ENCODE measurements around the gene DEDD2. TPM values are rescaled to one million over a fixed set of nuclear protein-coding genes. Genes with fewer than 3 reads are reported as not detected.

The DEDD2 gene
- total and polyA plus RNA-seq, 10 of the 15 experiments (the other 5 are each of a cell fraction or from before 2014, with no cell fraction given) = 2.5 to 24.7 (median 17.6) TPM

DNA sequence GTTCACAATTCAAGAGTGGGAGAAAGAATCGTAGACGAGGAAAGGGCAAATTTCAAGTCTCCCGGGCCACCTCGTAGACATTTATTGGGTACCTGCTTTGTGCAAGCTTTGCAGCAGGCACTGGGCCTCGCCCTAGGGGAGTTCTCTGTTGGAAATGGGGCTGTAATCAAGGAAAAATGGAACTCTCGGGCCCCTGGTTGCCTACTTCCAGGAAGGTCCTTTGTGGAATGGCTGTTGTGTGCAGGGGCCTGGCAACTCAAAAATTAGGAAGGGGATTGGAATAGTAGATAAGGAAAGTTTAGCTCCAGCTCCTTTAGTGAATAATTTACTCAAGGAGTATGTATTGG lies 3.2 kb upstream of the DEDD2 start (continued):
- TF ChIP-seq RUNX3 (IDR thresholded peaks at IDR 0.05; ENCODE audit: low read length) = no peak
- TF ChIP-seq GABPA (IDR thresholded peaks at IDR 0.05; ENCODE audit: low read depth) = no peak

DNA sequence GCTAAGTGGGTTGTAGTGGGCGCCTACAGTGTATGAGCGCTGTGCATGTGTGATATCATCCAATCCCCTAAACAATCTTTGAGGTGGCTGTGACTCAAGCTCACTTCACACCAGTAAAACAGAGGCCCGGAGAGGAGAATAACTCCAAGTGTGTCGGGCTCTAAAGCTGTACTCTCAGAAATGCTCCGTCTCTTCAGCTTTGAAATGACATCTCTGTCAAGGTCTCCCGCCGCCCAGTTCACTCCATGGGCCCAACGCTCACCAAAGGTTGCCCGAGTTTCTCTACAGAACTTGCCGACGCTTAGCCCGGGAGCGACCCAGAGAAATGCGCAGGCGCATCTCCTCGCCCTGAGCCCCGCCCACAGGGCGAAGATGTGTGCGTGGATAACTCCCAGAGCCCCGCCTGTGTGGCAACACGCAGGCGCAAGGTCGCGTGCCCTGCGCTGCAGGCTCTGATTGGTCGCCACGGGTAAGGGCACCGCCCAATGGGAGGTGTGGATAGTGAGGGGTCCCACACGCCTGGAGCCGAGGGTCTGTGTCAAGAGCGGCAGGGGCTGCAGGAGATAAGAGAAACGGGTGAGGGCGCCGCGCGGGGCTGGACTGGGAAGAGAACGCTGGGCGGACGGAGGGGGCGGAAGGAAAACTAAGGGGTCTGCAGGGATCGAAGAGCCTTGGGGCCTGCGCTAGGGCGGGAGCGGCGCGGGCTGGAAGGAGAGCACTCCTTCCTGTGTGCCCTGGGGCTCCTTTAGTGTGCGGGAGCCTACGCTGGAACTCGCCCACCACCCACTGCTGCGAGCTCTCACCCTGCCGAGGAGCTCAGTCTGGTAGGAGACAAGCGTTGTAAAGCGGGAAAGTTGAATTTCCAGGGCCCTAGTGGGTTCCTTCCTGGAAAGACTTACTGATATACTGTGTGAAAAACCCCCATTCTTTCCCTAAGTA lies 2.6 kb upstream of the DEDD2 start, which contains the start of gene ZNF526:
ZNF526 (plus strand) TSS at position 501 of the 939 bp plus-strand sequence. CDS start 4,092 bp downstream, outside the sequence.
- ChIA-PET POLR2A (interaction anchor here (0.6 to 3.1 kb wide), 12 partner anchors 12 to 204 kb away, joined by 3 to 37 read pairs (median 4); partner anchors contain the start of genes GSK3A, PAFAH1B3 and POU2F2), RAD21 (ENCODE audit: unreplicated experiment) (interaction anchor here (0.8 to 2.6 kb wide), 4 partner anchors 14 to 59 kb away, joined by 3 to 18 read pairs (median 8); partner anchors contain the start of gene GSK3A), SMC1A (ENCODE audit: uncharacterized antibody, unreplicated experiment) (interaction anchor here (0.7 to 2.4 kb wide), 5 partner anchors 13 to 111 kb away, joined by 3 to 10 read pairs (median 4); no protein-coding TSS in a partner anchor), CTCF (interaction anchor here (0.7 to 2.1 kb wide), 8 partner anchors 10 to 111 kb away, joined by 3 to 8 read pairs (median 4); partner anchors contain the start of gene GSK3A)
- in situ Hi-C loops (cut with MboI) (no loop called here), intact Hi-C loops (cut with micrococcal nuclease; ENCODE audit: unreplicated experiment) (loop anchor here (2.0 kb wide), 2 partner anchors 23 to 61 kb away; partner anchors contain the start of gene GSK3A)
- Histone ChIP-seq H3K4me3 (peak within 1 kb of the TSS; percentile 97), H3K9me3 (replicated peaks; ENCODE audit: control insufficient read depth, insufficient read depth, low read length) (no peaks in the 10 kb centered on the region), H3K4me1 (ENCODE audit: control insufficient read depth, insufficient read depth, low read length) (peaks cover 18% of the 10 kb centered on the region), H3K36me3 (ENCODE audit: control insufficient read depth in 2 of 2, insufficient read depth in 2 of 2, low read length in 1 of 2) (peaks cover 5 to 7% of the 10 kb centered on the region in 2 experiments; a peak in 3 of 4 replicates), H2AFZ (ENCODE audit: control insufficient read depth, low read depth, low read length) (peak within 1 kb of the TSS; percentile 84), H4K20me1 (ENCODE audit: control insufficient read depth, insufficient read depth) (no peaks in the 10 kb centered on the region), H3K4me2 (ENCODE audit: control insufficient read depth, insufficient read depth) (peak within 1 kb of the TSS; percentile 91), H3K27ac (ENCODE audit: control insufficient read depth, insufficient read depth) (peak within 1 kb of the TSS; percentile 83), H3K79me2 (ENCODE audit: control insufficient read depth, insufficient read depth, low read length) (peaks cover 54% of the 10 kb centered on the region), H3K27me3 (replicated peaks in 1 of 2; ENCODE audit: control insufficient read depth in 2 of 2, insufficient read depth in 2 of 2, low read length in 1 of 2) (no peaks in the 10 kb centered on the region), H3K9ac (ENCODE audit: control insufficient read depth, insufficient read depth, low read length) (peak within 1 kb of the TSS; percentile 98)
- TSS peak; percentile 94 for BruUV-seq (replicated peaks)
- ATAC-seq (peak; percentile 93), DNase-seq (ENCODE audit: low read depth, low spot score) (peak; percentile 95), FAIRE-seq (peak; percentile 92)
- under 1% methylated on average over 53 of the region's 53 CpGs for WGBS (ENCODE audit: insufficient coverage, insufficient replicate concordance, low lambda C conversion rate, missing lambda C conversion rate)
- TF ChIP-seq, protein P1, sequence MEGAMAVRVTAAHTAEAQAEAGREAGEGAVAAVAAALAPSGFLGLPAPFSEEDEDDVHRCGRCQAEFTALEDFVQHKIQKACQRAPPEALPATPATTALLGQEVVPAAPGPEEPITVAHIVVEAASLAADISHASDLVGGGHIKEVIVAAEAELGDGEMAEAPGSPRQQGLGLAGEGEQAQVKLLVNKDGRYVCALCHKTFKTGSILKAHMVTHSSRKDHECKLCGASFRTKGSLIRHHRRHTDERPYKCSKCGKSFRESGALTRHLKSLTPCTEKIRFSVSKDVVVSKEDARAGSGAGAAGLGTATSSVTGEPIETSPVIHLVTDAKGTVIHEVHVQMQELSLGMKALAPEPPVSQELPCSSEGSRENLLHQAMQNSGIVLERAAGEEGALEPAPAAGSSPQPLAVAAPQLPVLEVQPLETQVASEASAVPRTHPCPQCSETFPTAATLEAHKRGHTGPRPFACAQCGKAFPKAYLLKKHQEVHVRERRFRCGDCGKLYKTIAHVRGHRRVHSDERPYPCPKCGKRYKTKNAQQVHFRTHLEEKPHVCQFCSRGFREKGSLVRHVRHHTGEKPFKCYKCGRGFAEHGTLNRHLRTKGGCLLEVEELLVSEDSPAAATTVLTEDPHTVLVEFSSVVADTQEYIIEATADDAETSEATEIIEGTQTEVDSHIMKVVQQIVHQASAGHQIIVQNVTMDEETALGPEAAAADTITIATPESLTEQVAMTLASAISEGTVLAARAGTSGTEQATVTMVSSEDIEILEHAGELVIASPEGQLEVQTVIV (IDR thresholded peaks at IDR 0.05; ENCODE audit: borderline replicate concordance, partially characterized antibody) = no peak
- TF ChIP-seq CHD1 (IDR thresholded peaks at IDR 0.05; ENCODE audit: low read depth, low read length) (no peak), POLR2AphosphoS2 (IDR thresholded peaks at IDR 0.05; ENCODE audit: low read depth, low read length) (peak; percentile 87), GATAD2B (conservative IDR thresholded peaks at IDR 0.05; ENCODE audit: low read depth) (peak; percentile 84), HCFC1 (IDR thresholded peaks at IDR 0.05; ENCODE audit: low read length) (peak; percentile 60), CBFB (IDR thresholded peaks at IDR 0.05; ENCODE audit: low read depth) (0 out of 2 replicates have a peak, but pooled peaks have one; percentile 45), RELA (IDR thresholded peaks at IDR 0.05; ENCODE audit: borderline replicate concordance, partially characterized antibody) (peak; percentile 11), CREB1 (IDR thresholded peaks at IDR 0.05; ENCODE audit: low read depth) (peak; percentile 41), LARP7 (IDR thresholded peaks at IDR 0.05) (peak; percentile 45; the same call in 1 of the 2 replicates)
- TF ChIP-seq, protein P2, sequence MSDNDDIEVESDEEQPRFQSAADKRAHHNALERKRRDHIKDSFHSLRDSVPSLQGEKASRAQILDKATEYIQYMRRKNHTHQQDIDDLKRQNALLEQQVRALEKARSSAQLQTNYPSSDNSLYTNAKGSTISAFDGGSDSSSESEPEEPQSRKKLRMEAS (IDR thresholded peaks at IDR 0.05; ENCODE audit: low read depth, low read length) = peak; percentile 82
- TF ChIP-seq, protein P3, sequence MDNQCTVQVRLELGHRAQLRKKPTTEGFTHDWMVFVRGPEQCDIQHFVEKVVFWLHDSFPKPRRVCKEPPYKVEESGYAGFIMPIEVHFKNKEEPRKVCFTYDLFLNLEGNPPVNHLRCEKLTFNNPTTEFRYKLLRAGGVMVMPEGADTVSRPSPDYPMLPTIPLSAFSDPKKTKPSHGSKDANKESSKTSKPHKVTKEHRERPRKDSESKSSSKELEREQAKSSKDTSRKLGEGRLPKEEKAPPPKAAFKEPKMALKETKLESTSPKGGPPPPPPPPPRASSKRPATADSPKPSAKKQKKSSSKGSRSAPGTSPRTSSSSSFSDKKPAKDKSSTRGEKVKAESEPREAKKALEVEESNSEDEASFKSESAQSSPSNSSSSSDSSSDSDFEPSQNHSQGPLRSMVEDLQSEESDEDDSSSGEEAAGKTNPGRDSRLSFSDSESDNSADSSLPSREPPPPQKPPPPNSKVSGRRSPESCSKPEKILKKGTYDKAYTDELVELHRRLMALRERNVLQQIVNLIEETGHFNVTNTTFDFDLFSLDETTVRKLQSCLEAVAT (IDR thresholded peaks at IDR 0.05) = peak; percentile 53; the same call in 1 of the 2 replicates
- TF ChIP-seq, protein P4, sequence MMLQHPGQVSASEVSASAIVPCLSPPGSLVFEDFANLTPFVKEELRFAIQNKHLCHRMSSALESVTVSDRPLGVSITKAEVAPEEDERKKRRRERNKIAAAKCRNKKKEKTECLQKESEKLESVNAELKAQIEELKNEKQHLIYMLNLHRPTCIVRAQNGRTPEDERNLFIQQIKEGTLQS (IDR thresholded peaks at IDR 0.05; ENCODE audit: borderline replicate concordance, extremely low read depth, low read depth, low read length) = peak; percentile 77; the same call in 1 of the 2 replicates

All from GM12878 (cell line).